Measurements from ENCODE around the gene UBL7. TPM values are rescaled to one million over a fixed set of nuclear protein-coding genes. Genes with fewer than 3 reads are reported as not detected.

Gene UBL7
- total RNA-seq, 4 donors from 2014 or later, result 4.0 to 157 (median 42.3) TPM

DNA sequence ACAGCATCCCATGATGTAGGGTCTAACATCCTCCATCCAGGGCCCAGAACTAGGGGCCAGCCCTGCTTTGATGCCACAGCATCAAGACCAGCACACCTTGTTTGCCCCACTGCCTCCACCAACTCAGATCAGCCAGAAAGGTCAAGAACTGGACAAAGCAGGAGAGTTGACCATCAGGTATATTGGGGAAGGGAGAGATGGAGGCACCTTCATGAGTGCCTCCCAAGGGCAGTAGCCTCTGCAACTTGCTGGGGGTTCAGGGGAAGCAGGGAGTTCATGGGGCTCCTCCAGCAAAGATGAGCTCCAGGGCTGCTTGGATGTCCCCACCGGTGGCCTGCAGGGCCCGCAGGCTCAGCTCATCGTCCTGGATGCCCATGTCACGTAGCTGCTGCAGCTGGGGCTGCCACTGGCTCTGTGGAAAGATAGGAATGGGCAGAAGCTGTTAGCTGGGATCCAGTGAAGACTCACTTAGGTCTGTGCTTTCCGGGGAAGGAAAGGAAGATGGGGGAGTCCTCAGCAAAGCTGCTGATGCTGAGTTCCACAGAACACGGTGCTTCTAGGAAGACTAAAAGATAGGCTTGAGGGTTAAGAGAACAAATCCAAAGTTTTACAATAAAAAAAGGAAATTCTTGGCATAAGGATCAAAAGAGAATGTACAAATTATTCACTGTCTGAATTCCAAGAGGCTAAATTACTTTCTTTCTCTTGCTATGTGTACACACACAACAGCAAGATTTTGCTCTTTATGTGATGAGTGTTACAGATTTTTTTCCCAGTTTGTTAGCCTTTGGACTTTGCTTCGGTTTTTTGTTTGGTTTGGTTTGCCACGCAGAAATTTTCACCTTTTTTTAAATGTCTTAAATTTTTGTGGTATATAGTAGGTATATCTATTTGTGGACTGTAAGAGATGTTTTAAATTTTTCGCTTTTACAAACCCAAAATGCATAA is 14.9 kb downstream of the UBL7 start:
- Histone ChIP-seq H3K9me3 (no peaks in the 10 kb centered on the region), H3K36me3 (peaks cover 0 to 50% (median 20%) of the 10 kb centered on the region in 4 donors), H3K27me3 (no peaks in the 10 kb centered on the region), H3K4me3 (no peak overlapping the region), H3K4me1 (no peaks in the 10 kb centered on the region), H3K27ac (no peak overlapping the region)
- DNase-seq, result no peak
- in situ Hi-C loops (cut with MboI; ENCODE audit: low pct_ligation_motif_present in 1 of 4, low pct_unique_long_range_greater_than_20kb in 1 of 4, low sequenced_read_pairs in 3 of 4) (no loop called here), intact Hi-C loops (cut with DNase I; ENCODE audit: low total_unique reads) (no loop called here)
- TF ChIP-seq, protein P1, sequence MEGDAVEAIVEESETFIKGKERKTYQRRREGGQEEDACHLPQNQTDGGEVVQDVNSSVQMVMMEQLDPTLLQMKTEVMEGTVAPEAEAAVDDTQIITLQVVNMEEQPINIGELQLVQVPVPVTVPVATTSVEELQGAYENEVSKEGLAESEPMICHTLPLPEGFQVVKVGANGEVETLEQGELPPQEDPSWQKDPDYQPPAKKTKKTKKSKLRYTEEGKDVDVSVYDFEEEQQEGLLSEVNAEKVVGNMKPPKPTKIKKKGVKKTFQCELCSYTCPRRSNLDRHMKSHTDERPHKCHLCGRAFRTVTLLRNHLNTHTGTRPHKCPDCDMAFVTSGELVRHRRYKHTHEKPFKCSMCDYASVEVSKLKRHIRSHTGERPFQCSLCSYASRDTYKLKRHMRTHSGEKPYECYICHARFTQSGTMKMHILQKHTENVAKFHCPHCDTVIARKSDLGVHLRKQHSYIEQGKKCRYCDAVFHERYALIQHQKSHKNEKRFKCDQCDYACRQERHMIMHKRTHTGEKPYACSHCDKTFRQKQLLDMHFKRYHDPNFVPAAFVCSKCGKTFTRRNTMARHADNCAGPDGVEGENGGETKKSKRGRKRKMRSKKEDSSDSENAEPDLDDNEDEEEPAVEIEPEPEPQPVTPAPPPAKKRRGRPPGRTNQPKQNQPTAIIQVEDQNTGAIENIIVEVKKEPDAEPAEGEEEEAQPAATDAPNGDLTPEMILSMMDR (IDR thresholded peaks at IDR 0.05), result no peak
- 86 to 93% methylated on average over 4 to 8 of the region's 9 CpGs for WGBS, 2 donors (ENCODE audit: low coverage in 1 of 2)

DNA sequence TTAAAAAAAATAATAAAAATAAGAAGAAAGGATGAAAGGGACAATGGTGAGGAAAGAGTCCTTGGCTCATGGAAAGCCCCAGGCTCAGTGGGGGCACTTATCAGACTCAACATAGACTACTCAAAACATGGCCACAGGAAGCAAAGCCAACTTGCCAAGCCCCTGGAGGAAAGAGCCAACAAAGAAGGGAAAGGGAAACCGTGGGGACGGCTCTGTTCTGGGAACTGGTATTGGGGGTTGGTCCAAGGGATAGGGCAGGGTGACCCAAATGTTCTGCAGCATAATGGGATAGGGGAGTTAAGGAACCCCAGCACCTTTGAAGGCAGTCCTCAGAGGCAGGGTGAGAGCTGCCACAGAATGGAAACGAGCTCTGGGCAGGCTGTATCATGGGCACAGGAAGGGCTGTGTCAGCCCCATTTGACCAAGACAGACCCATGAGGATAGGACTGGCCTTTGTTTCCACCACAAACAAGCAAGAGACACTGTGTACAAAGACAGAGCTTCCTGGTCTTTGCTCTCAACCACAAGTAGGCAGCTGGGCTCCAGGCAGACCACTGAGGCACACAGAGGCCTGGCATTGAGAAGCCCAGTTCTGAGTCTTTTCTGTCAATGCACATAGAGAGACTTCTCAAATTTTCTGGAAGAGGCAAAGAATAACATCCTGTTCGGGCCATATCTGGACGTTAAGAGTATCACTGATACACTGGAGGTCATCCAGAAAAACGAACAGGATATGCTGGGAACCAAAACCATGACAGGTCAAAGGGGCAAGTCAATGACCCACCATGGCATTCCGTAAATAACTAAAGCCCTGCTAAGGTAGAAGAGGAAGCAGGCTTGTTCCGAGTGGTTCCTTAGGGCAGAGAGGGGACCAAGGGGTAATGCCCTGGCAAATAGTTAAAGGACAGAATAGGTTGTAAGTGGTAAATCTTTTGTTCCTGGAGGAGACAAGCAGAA is 16.6 kb downstream of the UBL7 start:
- no peak overlapping the region for H3K4me3 ChIP-seq
- no peak for DNase-seq
- no peaks in the 10 kb centered on the region for H3K27me3 ChIP-seq
- WGBS, 2 donors (ENCODE audit: low coverage in 1 of 2), result 69 to 83% methylated on average over 5 to 8 of the region's 8 CpGs
- no peak for TF ChIP-seq POLR2A (IDR thresholded peaks at IDR 0.05)
- TF ChIP-seq, protein P1 (IDR thresholded peaks at IDR 0.05), result no peak
- TF ChIP-seq POLR2AphosphoS5 (IDR thresholded peaks at IDR 0.05), result no peak
- TF ChIP-seq EP300 (IDR thresholded peaks at IDR 0.05; ENCODE audit: low read depth), result no peak
- in situ Hi-C loops (cut with MboI; ENCODE audit: low pct_ligation_motif_present in 1 of 4, low pct_unique_long_range_greater_than_20kb in 1 of 4, low sequenced_read_pairs in 3 of 4) (no loop called here), intact Hi-C loops (cut with DNase I; ENCODE audit: low total_unique reads) (no loop called here)
- H3K4me1 ChIP-seq, result no peaks in the 10 kb centered on the region
- H3K9me3 ChIP-seq, result no peaks in the 10 kb centered on the region
- peaks cover 0 to 42% (median 14%) of the 10 kb centered on the region in 4 donors for H3K36me3 ChIP-seq
- H3K27ac ChIP-seq, result no peak overlapping the region

DNA sequence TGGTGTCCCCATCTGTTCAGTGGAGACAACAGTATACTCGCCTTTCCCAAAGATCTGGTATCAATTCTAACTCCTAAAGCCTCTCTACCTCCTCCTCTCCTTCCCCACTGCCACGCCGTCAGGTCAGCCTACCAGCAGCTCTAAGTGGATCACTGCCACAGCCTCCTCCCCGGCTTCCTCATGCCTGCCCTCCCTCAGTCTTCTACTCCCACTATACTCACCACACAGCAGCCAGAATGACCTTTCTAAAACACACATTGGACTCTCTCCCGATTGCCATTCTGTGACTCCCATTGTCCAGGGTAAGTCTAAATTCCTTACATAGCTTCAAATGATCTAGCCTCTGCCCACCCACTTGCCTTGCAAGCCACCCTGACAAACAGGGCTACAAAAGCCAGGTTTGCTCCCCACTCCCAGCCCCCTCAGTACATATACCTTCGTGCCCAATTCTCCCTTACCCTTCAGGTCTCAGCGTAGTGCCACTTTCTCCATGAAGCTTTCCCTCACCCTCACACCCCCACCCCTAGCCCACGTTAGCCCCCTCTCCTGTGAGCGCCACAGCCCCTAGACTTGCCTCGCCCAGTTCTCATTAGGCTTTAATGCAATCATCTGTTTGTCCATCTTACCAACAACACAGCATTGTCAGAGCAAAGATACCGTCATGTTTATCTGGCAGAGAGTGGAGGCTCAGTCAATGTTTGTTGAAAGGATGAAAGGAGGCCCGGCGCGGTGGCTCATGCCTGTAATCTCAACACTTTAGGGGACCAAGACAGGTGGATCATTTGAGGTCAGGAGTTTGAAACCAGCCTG is 17.7 kb downstream of the UBL7 start:
- no peak for DNase-seq
- WGBS, 2 donors (ENCODE audit: low coverage in 1 of 2), result 81 to 82% methylated on average over 7 to 14 of the region's 14 CpGs
- intact Hi-C loops (cut with DNase I; ENCODE audit: low total_unique reads), result no loop called here

More for the DNA sequence above, 17.7 kb downstream of the UBL7 start:
- H3K36me3 ChIP-seq, result peaks cover 0 to 31% (median 10%) of the 10 kb centered on the region in 4 donors
- no peak overlapping the region for H3K4me3 ChIP-seq
- H3K27me3 ChIP-seq, result no peaks in the 10 kb centered on the region
- in situ Hi-C loops (cut with MboI; ENCODE audit: low pct_ligation_motif_present in 1 of 4, low pct_unique_long_range_greater_than_20kb in 1 of 4, low sequenced_read_pairs in 3 of 4), result no loop called here
- no peaks in the 10 kb centered on the region for H3K4me1 ChIP-seq
- no peaks in the 10 kb centered on the region for H3K9me3 ChIP-seq
- no peak overlapping the region for H3K27ac ChIP-seq
- TF ChIP-seq POLR2AphosphoS5 (IDR thresholded peaks at IDR 0.05) (no peak), POLR2A (IDR thresholded peaks at IDR 0.05) (no peak)
- TF ChIP-seq, protein P1 (IDR thresholded peaks at IDR 0.05), result no peak
